Measurements from ENCODE around the gene GTF2IRD1.
"Not testable (repeated sequence)": the region's sequence is repeated elsewhere in the genome, so short reads cannot be mapped to it uniquely, and the experiment has no call there.

DNA sequence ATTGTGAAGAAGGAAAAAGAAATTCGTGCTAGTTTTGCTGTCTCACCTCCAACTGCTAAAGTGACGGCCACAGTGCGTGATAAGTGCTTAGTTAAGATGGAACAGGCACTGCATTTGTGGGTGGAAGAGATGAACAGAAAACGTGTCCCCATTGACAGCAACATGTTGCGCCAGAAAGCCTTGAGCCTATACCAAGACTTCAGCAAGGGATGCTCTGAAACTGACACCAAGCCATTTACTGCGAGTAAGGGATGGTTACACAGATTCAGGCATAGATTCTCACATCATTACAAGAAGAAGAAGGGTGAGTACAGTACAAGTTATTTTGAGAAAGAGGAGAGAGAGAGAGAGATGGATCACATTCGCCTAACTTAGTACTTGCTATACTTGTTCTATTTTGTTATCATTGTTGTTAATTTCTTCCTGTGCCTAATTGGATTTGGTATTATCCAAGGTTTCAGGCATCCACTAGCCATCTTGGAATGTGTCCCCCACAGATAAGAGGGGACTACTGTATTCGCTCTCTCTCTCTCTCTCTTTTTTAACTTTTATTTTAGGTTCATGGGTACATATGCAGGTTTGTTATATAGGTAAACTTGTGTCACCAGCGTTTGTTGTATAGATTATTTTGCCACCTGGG, 196.9 kb downstream of the GTF2IRD1 start:
- TF ChIP-seq, protein P1, sequence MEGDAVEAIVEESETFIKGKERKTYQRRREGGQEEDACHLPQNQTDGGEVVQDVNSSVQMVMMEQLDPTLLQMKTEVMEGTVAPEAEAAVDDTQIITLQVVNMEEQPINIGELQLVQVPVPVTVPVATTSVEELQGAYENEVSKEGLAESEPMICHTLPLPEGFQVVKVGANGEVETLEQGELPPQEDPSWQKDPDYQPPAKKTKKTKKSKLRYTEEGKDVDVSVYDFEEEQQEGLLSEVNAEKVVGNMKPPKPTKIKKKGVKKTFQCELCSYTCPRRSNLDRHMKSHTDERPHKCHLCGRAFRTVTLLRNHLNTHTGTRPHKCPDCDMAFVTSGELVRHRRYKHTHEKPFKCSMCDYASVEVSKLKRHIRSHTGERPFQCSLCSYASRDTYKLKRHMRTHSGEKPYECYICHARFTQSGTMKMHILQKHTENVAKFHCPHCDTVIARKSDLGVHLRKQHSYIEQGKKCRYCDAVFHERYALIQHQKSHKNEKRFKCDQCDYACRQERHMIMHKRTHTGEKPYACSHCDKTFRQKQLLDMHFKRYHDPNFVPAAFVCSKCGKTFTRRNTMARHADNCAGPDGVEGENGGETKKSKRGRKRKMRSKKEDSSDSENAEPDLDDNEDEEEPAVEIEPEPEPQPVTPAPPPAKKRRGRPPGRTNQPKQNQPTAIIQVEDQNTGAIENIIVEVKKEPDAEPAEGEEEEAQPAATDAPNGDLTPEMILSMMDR (conservative IDR thresholded peaks at IDR 0.05; ENCODE audit: low read depth in 2 of 2), result not testable (repeated sequence)
- not testable (repeated sequence) for TF ChIP-seq JUNB (IDR thresholded peaks at IDR 0.05; ENCODE audit: unreplicated experiment); CREB1 (CRISPR knock-in tag; IDR thresholded peaks at IDR 0.05; ENCODE audit: low read depth); EZH2 (IDR thresholded peaks at IDR 0.05; ENCODE audit: low read depth, unreplicated experiment); REST (IDR thresholded peaks at IDR 0.05; ENCODE audit: unreplicated experiment); NANOG (IDR thresholded peaks at IDR 0.05; ENCODE audit: borderline replicate concordance); POLR2AphosphoS5 (IDR thresholded peaks at IDR 0.05; ENCODE audit: low read depth); EZH2phosphoT487 (IDR thresholded peaks at IDR 0.05; ENCODE audit: unreplicated experiment); ETS1 (IDR thresholded peaks at IDR 0.05); STAT1 (IDR thresholded peaks at IDR 0.05; ENCODE audit: unreplicated experiment)
